Stimulated activated CD4-positive, alpha-beta T cell treated with anti-CD3 and anti-CD28 coated beads, Interleukin-1b, Interleukin-23, amount 100 ng/mL, for 1 hour (primary cell): ENCODE measurements around the gene OR4C45.
"Not testable (repeated sequence)": the region's sequence is repeated elsewhere in the genome, so short reads cannot be mapped to it uniquely, and the experiment has no call there.

Experiments used
- DNase-seq, 2 donors: peaks; one replicate each; pipeline ENCODE4 v3.0.0-alpha.2; 2020; ENCODE audit warnings: low read depth in 2 of 2

Gene OR4C45

DNA sequence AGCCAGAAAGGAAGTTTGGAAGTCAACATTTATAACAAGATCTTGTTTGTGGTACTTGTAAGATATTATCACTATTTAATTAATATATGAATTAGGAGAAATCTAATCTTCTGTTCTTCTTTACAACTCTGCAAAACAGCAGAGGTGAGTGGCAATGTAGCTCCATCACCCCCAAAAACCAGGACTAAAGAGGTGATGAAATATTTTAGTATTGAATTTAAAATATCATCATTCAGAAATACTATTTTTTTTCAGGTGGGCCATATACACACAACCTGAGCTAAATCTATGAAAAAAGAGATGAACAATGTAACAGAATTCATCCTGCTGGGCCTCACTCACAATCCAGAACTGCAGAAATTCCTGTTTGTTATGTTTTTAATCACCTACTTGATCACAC lies at the start of gene OR4C45:
Gene OR4C45, plus strand, starts transcription at position 301 of the 400 bp plus-strand sequence.
- DNase-seq = no peak

DNA sequence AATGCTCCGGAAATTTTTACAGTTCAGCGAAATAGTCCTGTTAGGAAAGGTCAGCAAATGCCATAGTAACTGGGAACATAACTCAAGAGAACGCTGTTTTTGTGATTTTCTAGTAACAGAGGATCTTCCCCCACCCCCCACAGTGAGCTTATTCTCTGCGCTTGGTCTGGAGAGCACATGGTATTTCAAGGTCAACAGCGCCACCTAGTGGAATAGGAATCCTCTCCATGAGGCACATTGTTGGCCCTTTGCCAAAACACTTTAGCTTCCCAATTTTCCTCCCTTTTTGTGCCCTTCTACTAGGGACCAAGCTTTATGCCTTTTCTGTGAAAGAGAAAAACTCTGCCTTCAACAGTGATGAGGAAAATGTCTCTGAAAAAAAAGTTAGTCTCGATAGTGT lies 37.1 kb upstream of the OR4C45 start:
- no peak for DNase-seq

GRCh38 chr11:50030193-50030592 lies 2.5 kb upstream of the OR4C45 start:
- no peak for DNase-seq

- DNase-seq = not testable (repeated sequence)
Measured at GRCh38 chr11:50036239-50036638, 3.6 kb downstream of the OR4C45 start.

DNA sequence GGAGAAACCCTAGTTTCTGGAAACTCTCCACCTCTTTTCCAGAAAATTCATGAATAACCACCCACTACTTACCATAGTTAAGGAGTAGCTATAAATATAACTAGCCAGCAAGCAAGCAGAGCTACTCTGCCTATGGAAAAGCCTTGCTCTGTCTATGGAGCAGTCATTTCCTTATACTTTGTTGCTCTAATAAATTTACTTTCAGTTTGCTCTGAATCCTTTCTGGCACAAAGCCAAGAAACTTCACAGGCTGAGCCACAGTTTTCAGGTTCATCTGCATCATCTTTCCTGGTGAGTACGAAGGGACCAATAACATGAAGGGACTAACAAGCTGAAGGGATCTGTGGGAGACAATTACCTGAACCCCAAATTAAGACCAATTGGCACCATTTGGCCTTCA lies 4.6 kb downstream of the OR4C45 start:
- DNase-seq = no peak

DNA sequence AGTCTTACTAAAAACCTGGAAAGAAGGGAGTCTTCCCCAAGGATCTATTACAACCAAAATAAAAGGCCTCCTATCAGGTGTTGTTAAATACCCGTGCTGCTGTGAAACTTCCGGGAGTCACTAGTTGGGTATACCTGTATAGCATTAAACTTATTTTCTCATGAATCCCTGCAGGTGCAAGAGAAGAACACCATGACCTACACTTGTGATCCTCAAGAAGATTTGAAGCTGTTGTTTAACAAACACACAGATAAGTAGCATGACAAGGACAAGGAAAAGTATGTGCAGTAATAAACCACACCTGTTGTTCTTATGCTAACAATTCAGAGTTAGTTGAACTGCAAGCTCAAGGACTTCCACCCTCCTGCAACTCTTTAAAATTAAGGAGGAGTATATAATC lies 12.0 kb downstream of the OR4C45 start:
- DNase-seq = no peak

GRCh38 chr11:50063056-50063455 lies 30.4 kb downstream of the OR4C45 start:
- not testable (repeated sequence) for DNase-seq

GRCh38 chr11:50070389-50070788 lies 37.7 kb downstream of the OR4C45 start:
- DNase-seq = no peak

- DNase-seq = no peak
Measured at GRCh38 chr11:50071584-50072225, 39.0 kb downstream of the OR4C45 start.

GRCh38 chr11:50072226-50073112 lies 39.8 kb downstream of the OR4C45 start:
- DNase-seq = no peak

DNA sequence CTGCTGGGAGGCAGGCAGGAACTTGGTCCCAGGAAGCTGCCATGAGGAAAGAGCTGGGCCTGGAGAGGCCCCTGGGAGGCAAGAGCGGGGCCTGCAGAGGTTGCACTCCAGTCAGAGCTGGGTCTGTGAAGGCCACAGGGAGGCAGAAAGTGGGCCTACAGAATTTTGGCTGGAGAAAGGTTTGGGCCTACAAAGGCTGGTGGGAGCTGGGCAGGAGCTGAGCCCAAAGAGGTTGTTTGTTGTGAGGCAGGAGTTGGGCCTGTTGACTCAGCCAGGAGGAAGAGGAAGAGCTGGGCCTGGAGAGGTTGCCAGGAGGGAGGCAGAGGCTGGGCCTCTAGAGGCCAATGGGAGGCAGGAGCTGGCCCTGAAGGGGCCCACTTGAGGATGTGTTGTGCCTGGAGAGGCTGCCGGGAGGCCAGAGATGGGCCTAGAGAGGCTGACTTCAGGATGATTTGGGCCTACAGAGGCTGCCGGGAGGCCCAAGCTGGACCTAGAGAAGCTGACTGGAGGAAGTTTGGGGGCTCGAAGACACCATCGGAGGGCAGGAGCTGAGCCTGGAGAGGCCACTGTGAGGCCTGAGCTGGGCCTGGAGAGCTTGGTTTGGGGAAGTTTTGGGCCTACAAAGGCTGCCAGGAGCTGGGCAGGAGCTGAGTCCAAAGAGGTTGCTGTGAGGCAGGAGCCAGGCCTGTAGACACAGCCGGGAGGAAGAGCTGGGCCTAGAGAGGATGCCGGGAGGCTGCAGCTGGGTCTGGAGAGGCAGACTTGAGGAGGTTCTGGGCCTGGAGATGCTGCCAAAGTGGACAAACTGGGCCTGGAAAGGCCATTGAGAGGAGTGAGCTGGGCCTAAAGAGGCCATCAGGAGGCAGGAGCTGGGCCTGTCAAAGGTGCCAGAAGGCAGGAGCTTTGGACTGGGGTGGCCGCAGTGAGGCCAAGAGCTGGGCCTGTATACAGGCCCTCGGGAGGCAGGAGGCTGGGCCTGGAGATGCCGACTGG lies 40.7 kb downstream of the OR4C45 start:
- no peak for DNase-seq

DNA sequence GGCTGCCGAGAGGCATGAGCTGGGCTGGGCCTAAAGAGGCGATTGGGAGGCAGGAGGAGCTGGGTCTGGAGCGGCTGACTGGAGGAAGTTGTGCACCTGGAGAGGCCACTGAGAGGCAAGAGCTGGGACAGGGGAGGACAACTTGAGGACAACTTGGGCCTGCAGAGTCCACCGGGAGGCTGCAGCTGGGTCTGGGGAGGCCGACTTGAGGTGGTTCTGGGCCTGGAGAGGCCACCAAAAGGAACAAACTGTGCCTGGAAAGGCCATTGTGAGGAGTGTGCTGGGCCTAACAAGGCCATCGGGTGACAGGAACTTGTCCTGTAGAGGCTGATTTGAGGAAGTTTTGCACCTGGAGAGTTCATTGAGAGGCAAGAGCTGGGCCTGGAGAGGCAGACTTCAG lies 41.5 kb downstream of the OR4C45 start:
- no peak for DNase-seq

GRCh38 chr11:50075856-50076255 lies 43.2 kb downstream of the OR4C45 start:
- no peak for DNase-seq

DNA sequence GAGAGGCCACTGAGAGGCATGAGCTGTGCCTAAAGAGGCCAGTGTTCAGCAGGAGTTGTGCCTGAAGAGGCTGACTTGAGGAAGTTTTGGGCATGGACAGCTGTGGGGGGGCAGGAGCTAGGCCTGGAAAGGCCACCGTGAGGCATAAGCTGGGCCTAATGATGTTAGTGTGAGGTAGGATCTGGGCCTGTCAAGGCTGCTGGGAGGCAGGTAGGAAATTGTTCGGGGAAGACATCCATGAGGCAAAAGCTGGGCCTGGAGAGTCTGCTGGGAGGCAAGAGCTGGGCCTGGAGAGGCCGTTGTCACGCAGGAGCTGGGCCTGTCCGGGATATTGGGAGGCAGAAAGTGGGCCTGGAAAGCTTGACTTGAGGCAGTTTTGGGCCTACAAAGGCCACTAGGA lies 44.9 kb downstream of the OR4C45 start:
- no peak for DNase-seq

GRCh38 chr11:50078001-50078400 lies 45.3 kb downstream of the OR4C45 start:
- DNase-seq = no peak

DNA sequence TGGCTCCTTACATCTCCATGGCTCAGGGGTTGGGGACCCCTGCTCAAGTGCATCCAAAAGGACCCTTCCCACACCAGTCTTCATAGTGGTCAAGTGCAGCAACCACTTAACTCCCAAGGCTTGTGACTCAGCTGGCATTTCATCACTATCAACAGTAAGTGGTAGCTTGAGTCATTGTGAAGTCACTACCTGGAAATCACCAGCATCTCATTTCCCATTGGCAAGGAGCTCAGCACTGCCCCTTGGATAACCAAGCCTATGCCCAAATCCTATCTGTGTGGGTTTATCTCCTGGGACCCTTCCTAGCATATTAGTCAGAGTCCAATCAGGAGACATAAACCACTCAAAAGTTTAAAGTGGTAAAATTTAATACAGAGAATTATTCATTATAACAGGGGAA lies 46.3 kb downstream of the OR4C45 start:
- not testable (repeated sequence) for DNase-seq

- no peak for DNase-seq
Measured at GRCh38 chr11:50080256-50080655, 47.6 kb downstream of the OR4C45 start.
